Ishikawa (cell line): ENCODE data around the gene HRH2.

Experiments used
- CEBPB ChIP-seq: IDR thresholded peaks from 2 replicates; pipeline ENCODE4 v1.6.1; 2012
- CREB1 ChIP-seq: IDR thresholded peaks from 2 replicates; pipeline ENCODE4 v1.6.1; 2012; ENCODE audit warnings: low read depth
- EGR1 ChIP-seq: IDR thresholded peaks from 2 replicates; pipeline ENCODE4 v1.6.1; 2012
- EP300 ChIP-seq: IDR thresholded peaks from 2 replicates; pipeline ENCODE4 v1.6.1; 2012; ENCODE audit warnings: borderline replicate concordance
- FOXM1 ChIP-seq: IDR thresholded peaks from 2 replicates; pipeline ENCODE4 v1.6.1; 2012; ENCODE audit warnings: low read depth, borderline replicate concordance
- NFIC ChIP-seq: IDR thresholded peaks from 2 replicates; pipeline ENCODE4 v1.6.1; 2012
- RAD21 ChIP-seq: IDR thresholded peaks from 2 replicates; pipeline ENCODE4 v1.6.1; 2012; ENCODE audit warnings: low read depth
- REST ChIP-seq: IDR thresholded peaks from 2 replicates; pipeline ENCODE4 v1.6.1; 2012; ENCODE audit warnings: low read depth, mild to moderate bottlenecking
- TAF1 ChIP-seq: IDR thresholded peaks from 2 replicates; pipeline ENCODE4 v1.6.1; 2012; ENCODE audit warnings: low read depth, mild to moderate bottlenecking
- TCF12 ChIP-seq: IDR thresholded peaks from 2 replicates; pipeline ENCODE4 v1.6.1; 2012; ENCODE audit warnings: low read depth
- TEAD4 ChIP-seq: IDR thresholded peaks from 2 replicates; pipeline ENCODE4 v1.6.1; 2012
- USF1 ChIP-seq: IDR thresholded peaks from 2 replicates; pipeline ENCODE4 v1.6.1; 2012
- YY1 ChIP-seq: IDR thresholded peaks from 2 replicates; pipeline ENCODE4 v1.6.1; 2012; ENCODE audit warnings: low read depth
- ZBTB7A ChIP-seq: IDR thresholded peaks from 2 replicates; pipeline ENCODE4 v1.6.1; 2012; ENCODE audit warnings: low read depth
- TF ChIP-seq, protein P1 (sequence below): IDR thresholded peaks from 2 replicates; pipeline ENCODE4 v1.6.1; 2012

The HRH2 gene

GRCh38 chr5:175614223-175614815 lies 43.6 kb upstream of the HRH2 start:
- TF ChIP-seq NFIC (no peak), RAD21 (no peak), EGR1 (no peak), TAF1 (no peak), REST (no peak), FOXM1 (no peak), YY1 (no peak), CREB1 (no peak), TEAD4 (no peak), USF1 (no peak)
- TF ChIP-seq, protein P1, sequence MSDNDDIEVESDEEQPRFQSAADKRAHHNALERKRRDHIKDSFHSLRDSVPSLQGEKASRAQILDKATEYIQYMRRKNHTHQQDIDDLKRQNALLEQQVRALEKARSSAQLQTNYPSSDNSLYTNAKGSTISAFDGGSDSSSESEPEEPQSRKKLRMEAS, result no peak

- no peak for TF ChIP-seq CREB1
- TF ChIP-seq CEBPB, result no peak
- TF ChIP-seq TAF1, result no peak
- TF ChIP-seq TEAD4, result no peak
These were observed 43.0 kb upstream of the HRH2 start for GRCh38 chr5:175614861-175615260.

- TF ChIP-seq EP300, result no peak
- TF ChIP-seq TEAD4, result no peak
- no peak for TF ChIP-seq EGR1
- TF ChIP-seq, protein P1, result no peak
- no peak for TF ChIP-seq TAF1
- TF ChIP-seq ZBTB7A, result no peak
- TF ChIP-seq YY1, result no peak
- TF ChIP-seq TCF12, result no peak
- TF ChIP-seq REST, result no peak
- no peak for TF ChIP-seq USF1
- no peak for TF ChIP-seq FOXM1
- no peak for TF ChIP-seq RAD21
- no peak for TF ChIP-seq CEBPB
- no peak for TF ChIP-seq NFIC
These were observed 41.8 kb upstream of the HRH2 start for GRCh38 chr5:175616083-175616482.

DNA sequence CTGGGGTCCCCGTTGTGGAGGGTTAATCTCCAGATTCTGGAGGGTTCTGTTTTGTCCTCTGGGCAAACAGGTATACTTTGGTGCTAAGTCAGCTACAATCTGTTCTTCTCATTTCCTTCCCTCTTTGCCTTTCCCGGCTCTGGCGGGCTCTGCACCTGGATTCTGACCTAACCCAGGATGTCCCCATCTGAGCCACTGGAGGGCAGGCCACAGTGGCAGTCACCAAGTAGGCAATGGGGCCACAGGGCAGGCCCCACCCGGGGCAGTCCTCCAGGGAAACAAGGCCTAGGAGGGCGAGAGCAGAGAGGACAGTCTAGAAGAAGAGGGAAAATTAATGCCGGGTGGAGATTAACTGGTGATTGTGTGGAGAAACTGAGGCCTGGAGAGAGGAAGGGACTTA lies 40.4 kb upstream of the HRH2 start:
- TF ChIP-seq CEBPB (no peak), RAD21 (no peak), USF1 (no peak), EP300 (no peak), NFIC (no peak), EGR1 (no peak), ZBTB7A (no peak), TAF1 (no peak), TEAD4 (no peak), REST (no peak), CREB1 (no peak), TCF12 (no peak), YY1 (no peak), FOXM1 (no peak)
- TF ChIP-seq, protein P1, result no peak
